LNCaP clone FGC (cell line): ENCODE measurements around the gene CFDP1.

ENCODE experiments used
- DNase-seq: peaks from one replicate; pipeline ENCODE4 v3.0.0-alpha.2; 2011; ENCODE audit warnings: low read depth
- H3K4me3 ChIP-seq: 2 replicates; pipeline ENCODE4 v1.5.1; 2011; ENCODE audit warnings: mild to moderate bottlenecking, low read depth, low read length, control low read depth
- TF ChIP-seq, protein P1 (sequence below): IDR thresholded peaks from 2 replicates; pipeline ENCODE4 v1.5.1; 2012; ENCODE audit warnings: mild to moderate bottlenecking; ENCODE audit not compliant: control insufficient read depth, insufficient read depth; ENCODE audit errors: extremely low read depth

The CFDP1 gene

DNA sequence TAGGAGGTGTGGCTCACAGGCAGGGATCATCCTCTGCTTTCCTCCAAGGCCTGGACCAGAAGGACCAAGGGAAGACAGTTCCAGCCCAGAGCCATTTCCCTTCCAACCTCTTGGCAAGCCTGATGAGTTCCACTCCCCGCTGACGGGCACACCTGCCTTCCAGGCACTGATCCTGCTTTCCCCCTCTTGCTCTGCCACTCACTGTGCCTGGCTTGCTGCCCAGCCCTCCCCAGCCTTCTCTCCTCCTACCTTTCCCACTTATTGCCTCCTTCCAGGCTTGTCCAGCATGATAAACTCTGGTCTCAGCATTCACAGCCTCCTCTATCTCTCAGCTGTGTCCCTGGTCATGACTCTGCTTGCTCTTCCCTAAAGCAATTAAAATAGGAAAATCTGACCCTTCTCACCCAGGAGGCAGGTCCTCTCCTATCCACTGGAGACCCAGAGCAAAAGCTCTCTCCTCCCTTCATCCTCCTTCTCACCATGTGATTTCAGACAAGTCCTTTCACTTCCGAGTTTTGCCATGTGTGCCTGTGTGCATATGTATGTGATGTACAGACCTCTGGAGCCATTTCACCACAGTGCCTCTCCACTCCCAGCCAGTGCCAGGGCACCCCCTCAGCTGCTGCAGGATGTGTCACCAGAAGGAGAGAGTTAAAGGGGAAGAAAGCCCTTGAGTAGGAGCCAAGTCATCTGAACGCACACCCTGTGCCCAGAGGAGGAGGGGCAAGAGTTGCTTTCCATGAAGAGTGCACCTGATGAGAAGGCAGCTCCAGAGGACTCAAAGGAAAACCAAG lies 44.6 kb upstream of the CFDP1 start:
- no peak overlapping the region for H3K4me3 ChIP-seq
- TF ChIP-seq, protein P1, sequence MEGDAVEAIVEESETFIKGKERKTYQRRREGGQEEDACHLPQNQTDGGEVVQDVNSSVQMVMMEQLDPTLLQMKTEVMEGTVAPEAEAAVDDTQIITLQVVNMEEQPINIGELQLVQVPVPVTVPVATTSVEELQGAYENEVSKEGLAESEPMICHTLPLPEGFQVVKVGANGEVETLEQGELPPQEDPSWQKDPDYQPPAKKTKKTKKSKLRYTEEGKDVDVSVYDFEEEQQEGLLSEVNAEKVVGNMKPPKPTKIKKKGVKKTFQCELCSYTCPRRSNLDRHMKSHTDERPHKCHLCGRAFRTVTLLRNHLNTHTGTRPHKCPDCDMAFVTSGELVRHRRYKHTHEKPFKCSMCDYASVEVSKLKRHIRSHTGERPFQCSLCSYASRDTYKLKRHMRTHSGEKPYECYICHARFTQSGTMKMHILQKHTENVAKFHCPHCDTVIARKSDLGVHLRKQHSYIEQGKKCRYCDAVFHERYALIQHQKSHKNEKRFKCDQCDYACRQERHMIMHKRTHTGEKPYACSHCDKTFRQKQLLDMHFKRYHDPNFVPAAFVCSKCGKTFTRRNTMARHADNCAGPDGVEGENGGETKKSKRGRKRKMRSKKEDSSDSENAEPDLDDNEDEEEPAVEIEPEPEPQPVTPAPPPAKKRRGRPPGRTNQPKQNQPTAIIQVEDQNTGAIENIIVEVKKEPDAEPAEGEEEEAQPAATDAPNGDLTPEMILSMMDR, result no peak
- DNase-seq, result no peak

- TF ChIP-seq, protein P1, result no peak
- no peak for DNase-seq
- H3K4me3 ChIP-seq, result no peak overlapping the region
Observed at GRCh38 chr16:75476817-75477216, 43.5 kb upstream of the CFDP1 start.

DNA sequence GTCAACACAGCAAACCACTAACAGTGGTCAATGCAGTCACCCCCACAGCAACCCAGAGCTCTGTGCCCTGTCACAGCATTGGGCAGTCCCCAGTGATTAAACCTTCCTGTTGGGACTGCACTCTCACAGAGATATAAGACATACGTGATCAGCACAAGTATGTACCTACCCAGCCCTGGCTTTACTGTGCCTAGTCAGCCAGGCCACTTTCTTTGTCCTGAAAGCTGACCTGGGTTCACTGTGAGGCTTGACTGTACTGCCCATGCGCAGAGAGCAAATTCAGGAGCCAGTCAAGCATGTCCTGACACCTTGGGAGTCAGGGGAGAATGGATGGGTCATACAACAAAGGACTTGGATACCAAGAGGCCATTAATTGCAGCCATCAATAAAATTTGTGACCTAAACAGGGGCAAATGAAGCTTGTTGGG lies 42.1 kb upstream of the CFDP1 start:
- TF ChIP-seq, protein P1, result no peak

DNA sequence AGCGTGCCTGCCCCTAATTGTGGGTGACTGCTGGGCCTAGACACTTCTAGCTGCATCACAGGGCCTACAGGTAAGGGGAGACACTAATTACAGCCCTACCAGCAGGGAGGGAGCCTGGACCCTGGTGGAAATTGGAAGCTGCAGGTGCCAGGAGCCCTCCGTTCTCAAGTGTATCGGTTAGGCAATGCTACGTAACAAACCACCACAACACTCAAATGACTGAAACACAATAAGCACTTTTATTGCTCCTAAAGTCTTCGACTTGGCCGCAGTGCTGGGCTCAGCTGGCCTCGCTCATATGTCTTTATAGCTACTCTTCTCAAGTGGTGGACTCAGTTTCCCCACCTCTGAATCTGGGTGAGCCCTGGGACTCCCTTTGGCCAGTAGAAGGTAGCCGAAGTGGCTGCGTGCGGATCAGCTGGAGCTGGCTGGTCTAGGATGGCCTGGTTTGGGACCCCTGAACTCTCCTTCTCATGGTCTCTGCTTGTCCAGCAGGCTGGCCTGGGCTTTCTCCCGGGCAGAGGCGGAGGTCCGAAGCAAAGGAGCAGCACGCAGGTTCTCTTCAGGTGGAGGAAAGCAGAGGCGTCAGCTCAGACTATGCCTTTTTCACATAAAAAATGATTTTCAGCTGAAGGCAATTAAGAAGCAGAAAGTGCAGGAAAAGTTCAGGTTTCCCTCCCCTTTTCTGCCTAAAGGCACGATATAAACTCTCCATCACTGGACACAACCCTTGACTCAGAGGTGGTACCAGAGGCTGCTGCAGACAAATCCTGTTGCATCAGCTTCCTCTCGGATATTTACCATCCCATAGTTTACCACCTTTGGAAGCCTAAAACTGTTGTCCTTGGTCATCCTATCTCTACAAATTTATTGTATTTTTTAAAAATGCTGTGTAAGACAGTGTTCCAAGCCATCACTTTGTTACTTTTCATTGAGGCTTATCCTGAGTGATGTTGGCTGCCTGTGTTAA lies 39.9 kb upstream of the CFDP1 start:
- TF ChIP-seq, protein P1, result no peak
- no peak overlapping the region for H3K4me3 ChIP-seq
- DNase-seq, result no peak

More for the DNA sequence above, 42.1 kb upstream of the CFDP1 start:
- no peak for DNase-seq
- H3K4me3 ChIP-seq, result no peak overlapping the region

GRCh38 chr16:75471723-75472633 lies 38.7 kb upstream of the CFDP1 start:
- DNase-seq, result no peak
- TF ChIP-seq, protein P1, result peak; percentile 60
- no peak overlapping the region for H3K4me3 ChIP-seq

DNA sequence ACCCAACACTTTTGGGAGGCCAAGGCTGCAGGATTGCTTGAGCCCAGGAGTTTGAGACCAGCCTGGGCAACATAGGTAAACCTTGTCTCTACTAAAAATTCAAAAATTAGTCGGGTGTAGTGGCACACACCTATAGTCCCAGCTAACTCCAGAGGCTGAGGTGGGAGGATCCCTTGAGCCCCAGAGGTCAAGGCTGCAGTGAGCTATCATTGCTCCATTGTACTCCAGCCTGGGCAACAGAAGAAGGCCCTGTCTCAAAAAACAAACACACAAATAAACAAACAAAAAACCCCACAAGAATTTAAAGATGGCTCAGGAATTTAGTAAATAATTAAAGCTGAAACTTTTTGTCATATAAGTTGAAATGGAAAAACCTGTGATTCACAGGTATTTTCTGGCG lies 33.5 kb upstream of the CFDP1 start:
- TF ChIP-seq, protein P1, result no peak
- no peak for DNase-seq
- H3K4me3 ChIP-seq, result no peak overlapping the region
